Inflammatory macrophage treated with lipopolysaccharide for 4 hours (primary cell): ENCODE results near the gene EXOSC5.
"Not testable (repeated sequence)": the region's sequence is repeated elsewhere in the genome, so short reads cannot be mapped to it uniquely, and the experiment has no call there.

Experiments used
- DNase-seq: peaks from one replicate; pipeline ENCODE4 v3.0.0-alpha.2; 2020

EXOSC5 gene

DNA sequence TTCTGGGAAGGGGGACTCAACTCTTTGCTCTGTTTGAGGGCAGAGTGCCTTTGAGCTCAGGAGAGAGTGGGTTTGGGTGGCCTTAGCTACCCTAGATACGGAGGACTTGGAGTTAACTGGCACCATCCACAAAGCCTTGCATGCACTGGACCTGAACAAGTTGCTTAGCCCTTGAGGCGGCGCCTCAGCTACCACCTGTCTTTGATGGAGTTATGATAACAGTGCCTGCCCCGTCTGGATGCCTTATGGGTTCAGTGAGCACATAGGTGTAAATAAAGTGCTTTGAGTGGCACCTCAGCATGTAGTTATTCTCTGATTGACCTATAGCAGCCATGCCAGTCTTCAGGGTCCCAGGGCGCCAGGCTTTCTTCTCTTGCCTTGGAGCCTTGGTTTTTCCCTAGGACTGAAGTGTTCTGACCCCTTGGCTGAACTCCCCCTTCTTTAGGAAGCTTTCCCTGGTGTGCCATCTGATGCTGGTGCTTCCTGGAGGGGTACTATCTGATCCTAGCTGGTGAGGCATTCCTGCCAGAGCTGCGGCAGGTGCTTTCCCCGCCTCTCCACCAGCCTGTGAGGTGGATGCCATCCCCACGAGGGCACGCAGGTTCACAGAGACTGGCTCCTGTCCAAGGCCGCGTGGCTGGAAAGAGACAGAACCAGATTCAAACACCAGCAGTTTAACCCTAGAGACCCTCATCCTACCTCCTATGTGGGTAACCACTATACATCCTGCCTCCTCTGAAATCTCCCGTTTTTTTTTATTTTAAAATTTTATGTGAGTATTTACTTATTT lies 6.2 kb upstream of the EXOSC5 start:
- DNase-seq, result no peak

DNA sequence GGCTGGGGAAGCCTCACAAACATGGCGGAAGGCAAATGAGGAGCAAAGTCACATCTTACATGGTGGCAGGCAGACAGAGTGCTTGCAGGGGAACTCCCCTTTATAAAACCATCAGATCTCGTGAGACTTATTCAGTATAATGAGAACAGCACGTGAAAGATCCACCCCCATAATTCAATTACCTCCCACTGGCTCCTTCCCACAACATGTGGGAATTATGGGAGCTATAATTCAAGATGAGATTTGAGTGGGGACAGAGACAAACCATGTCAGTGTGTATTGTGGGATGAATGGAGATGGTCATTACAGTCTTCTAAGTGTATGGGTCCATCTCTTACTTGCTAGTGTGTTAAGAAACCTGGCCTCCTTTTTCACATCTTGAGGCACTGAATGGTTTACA lies 4.9 kb upstream of the EXOSC5 start:
- DNase-seq, result no peak

DNA sequence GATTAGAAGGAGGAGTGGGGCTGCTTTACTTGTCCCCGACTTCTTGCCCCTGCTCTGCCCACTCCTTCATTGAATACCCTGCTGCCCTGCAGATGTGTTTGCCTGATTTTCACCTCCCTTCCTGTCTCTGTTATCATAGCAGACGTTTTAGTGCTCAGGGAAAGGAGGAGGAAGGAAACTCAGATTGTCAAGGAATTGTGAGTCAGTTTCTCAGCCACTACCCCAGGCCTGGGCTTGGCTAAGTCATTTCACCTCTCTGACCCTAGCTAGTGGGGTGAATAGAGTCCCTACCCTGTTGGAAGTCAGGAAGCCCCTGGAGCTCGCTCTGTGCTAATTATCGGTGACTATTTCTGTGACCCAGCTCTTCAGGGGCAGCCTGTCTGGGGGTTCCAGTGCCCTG lies 4.3 kb upstream of the EXOSC5 start:
- no peak for DNase-seq

DNA sequence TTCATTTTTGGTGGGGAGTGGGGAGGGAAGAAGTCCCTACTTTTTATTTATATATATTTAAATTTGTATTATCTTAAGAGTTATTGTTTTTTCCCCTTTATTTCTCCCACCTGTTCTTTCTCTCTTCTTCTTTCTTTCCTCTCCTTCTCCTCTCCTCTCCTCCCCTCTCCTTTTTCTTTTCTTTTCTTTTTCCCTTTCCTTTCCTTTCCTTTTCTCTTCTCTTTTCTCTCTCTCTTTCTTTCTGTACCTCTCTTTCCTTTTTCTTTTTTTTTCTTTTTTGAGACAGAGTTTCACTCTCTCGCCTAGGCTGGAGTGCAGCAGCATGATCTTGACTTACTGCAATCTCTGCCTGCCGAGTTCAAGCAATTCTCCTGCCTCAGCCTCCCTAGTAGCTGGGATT lies 2.4 kb upstream of the EXOSC5 start:
- no peak for DNase-seq

DNA sequence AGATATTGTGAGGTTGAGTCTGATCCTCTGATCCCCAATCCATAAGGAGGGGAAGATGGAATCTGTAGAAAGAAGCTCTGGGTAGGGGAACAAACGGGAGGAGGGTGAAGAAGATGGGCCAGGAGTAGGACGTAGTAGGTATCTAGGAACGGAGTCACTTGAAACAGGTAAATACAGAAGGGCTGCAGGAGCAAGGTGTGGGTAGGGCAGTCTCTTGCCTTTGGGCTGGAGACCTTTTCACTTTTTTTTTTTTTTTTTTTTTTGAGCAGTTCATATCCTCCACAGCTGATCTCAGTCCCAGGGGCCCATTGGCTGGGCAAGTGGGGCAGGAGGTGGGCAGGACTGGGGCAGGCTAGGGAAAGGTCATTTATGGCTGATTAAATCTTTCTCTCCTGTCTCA lies 1.9 kb upstream of the EXOSC5 start:
- no peak for DNase-seq

DNA sequence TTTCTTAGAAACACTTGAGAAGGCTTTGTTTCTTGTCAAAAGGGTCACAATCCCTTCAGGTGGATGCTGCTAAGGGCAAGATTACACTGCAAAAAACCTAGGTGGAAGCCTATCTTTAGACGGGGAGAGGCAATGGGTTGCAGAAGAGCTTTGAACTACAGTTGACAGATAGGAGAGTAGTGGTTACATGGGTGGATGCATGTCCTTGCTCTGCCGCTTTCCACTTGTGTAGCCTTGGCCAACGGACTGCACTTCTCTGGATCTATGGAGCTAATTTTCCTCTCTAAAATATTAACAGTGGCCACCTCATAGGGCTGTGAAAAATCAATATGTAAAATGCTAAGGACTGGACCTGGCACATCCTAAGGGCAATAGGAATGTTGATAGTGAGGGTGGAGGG lies 1.4 kb upstream of the EXOSC5 start:
- no peak for DNase-seq

DNA sequence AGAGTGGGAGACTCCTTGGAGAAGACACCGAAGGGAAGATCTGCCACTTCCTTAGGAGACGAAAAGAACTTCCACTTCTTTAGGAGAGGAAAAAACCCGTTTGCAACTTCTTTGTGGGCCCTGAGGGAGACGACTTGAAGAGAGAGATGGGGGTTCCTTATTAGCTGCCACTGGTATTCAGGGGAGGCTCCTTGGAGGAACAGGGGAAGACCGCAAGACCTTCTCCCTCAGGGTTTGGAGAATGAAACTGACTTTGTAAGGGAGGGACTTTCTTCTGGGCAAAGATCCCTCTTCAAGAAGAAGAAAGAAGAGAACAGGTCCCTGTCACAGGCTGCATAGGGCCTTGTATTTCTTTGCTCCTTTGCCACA lies 875 bp upstream of the EXOSC5 start:
- DNase-seq, result peak; percentile 39

DNA sequence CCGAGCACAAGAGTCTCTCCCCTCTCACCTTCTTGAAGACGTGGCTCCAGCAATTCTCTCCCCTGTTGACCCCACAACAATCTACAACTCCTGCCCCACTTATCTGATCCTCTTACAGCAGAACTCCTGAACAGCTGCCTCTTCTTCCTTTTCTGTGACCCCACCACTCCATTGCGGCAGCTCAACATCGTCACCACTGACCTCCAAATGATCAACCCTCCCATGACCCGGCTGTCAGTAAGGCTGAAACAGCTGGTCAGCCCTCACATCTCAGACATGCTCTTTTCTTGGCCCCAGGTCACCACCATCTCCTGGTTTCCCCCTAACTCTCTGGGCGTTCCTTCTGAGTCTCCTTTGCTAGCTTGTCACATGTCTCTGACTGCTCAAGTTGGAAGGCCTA lies 1.8 kb downstream of the EXOSC5 start:
- peak; percentile 16 for DNase-seq

DNA sequence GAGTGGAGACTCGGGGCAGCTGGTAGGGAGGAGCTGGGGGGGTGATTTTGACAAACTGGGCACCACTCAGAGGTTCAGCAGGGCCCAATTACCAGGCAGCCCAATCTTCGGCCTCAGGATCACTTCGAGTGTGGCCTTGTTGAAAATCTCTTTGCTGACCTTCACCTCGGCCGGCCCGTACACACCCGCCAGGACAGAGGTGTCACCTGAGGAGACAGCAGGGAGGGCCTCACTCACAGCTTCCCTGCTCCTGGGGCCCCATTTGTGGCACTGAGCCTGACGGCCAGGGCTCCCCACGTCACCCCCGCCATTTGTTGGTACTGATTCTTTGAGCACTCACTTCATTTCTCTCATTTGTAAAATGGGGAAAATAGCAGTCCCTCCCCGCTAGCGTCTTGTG lies 4.4 kb downstream of the EXOSC5 start:
- DNase-seq, result no peak

DNA sequence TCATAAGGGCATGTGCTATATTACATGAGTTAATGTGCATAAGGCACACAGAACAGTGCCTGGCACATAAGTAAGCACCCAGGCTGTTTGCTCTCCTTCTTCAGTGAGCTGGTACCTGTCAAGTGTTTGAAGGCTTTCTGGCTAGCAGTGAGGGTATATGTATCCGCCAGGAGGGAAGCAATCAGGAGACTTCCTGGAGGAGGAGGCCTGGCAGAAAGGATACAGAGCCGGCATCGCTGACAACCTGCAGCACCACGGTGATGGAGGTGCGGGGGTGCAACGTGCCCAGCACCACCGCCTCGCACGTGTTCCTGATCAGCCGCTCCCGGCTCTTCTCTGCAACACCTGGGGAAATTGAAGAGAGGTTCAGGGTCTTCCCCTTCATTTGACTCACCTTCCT lies 5.5 kb downstream of the EXOSC5 start:
- DNase-seq, result no peak

DNA sequence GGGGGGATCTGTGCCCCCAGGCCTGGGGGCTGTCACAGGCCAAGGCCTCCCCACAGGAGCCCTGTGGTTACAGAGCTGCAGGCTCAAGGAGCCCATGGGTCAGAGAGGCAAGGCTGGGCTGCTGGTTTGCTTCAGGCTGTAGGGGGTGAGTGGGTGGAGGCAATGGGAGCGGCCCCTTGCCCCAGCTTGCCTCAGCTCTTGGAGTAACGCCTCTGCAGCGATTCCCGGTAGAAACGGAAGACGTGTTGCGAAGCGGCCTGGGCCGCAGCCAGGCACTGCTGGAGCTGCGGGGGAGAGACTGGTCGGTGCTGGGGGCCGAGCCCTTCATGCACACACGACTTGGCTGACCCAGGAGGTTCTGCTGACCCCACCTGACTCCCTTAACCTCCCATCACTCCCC lies 10.7 kb downstream of the EXOSC5 start:
- peak; percentile 27 for DNase-seq

DNA sequence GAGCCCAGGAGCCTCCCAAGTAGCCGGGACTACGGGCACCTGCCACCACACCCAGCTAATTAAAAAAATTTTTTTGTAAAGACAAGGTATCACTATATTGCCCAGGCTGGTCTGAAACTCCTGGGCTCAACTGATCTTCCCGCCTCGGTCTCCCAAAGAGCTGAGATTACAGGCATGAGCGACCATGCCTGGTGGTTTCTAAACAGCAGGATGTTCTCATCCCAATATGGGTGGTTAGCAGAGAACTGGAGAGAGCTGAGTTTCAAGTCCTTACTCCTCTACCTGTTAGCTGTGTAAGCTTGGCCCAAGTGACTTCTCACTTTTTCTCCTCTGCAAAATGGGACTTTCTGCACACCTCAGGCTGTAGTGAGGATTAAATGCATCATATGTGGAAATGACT lies 12.8 kb downstream of the EXOSC5 start:
- DNase-seq, result no peak

DNA sequence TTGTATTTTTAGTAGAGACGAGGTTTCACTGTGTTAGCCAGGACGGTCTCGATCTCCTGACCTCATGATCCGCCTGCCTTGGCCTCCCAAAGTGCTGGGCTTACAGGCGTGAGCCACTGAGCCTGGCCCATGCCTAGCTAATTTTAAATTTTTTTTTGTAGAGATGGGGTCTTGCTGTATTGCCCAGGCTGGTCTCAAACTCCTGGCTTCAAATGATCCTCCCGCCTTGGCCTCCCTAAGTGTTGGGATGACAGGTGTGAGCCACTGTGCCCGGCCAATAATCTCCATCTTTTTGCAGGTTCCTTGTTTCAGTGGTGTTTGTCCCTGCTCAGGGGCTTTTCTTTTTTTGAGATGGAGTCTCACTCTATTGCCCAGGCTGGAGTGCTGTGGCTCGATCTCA lies 15.6 kb downstream of the EXOSC5 start:
- DNase-seq, result not testable (repeated sequence)

DNA sequence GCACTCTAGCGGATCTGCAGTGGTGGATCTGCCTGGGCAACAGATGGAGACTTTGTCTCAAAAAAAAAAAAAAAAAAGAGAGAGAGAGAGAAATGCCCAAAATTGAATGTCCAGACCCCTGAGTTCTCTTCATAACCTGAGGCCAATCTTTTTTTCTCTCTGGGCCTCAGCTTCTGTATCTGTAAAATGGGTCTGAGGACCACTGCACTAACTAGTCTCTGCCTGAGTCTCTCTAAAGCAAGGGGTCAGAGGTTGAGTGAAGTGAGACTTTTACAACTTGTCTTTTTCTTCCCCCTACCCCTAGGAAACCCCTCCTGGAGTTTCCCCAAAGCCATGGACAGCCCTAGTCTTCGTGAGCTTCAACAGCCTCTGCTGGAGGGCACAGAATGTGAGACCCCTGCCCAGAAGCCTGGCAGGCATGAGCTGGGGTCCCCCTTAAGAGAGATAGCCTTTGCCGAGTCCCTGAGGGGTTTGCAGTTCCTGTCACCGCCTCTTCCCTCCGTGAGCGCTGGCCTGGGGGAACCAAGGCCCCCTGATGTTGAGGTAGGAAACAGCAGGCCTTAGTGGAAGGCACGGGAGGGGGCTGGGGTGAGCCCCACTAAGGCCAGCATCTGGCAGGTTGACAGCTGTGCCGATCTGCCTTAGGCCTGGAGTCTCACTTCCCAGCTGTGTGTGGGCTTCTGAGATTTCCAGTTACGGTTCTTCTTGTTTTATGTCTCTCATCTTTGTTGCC lies 19.0 kb downstream of the EXOSC5 start:
- peak; percentile 25 for DNase-seq

DNA sequence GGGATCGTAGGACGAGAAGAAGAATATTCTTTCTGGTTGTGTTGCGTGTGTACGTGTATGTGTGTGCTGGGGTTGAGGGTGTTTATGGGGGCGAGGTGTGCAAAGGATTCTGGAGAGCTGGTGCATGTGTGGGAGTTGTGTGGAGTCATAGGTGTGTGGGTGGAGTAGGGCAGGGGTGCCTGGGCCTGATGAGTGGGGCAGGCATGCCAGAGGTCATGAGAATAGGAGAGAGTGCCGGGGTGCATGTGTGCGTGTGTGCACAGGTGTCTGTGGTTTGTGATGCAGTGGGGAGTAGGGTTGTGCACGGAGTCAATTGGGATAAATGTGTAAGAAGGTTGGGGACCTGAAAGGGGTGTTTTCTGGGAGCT lies 20.2 kb downstream of the EXOSC5 start:
- no peak for DNase-seq

DNA sequence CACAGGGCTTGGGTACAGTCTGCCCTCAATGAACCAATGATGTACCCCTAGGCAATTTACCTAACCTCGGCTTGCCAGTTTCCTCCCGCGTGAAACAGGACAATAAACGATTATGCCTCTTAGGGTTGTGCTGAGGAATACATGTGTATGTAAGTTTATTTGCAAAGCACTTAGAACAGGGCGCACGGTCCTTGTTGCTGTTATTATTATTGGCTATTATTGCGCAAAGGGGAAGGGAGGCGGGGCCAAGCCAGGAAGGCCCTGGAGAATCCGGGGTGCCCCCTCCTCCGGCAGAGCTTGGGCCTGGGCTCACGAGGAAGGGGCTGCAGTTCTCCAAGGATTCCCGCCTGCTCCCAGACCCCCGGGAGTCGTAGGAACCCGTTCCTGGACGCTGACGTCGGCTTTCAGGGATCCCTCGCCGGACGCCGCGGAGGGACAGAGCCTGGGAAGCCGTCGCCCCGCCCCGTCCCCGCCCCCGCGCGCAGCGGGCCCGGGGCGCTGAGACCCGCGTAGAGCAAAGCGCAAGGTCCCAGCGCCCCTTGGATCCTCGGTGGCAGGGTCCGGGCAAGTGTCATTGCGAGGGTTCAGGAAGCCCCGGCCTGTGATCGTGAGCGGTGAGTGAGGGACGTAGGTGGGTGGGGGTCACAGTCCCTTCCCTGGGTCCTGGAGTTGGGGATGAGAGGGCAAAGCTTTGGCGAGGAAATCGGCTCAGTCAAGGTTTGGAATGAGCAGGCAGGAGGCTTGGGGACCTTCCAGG lies 20.7 kb downstream of the EXOSC5 start, which contains the start of gene TMEM91:
Gene TMEM91 (plus strand): TSS at position 293 of the 757 bp plus-strand sequence. CDS start 1,777 bp downstream, outside the sequence.
- peak; percentile 42 for DNase-seq

DNA sequence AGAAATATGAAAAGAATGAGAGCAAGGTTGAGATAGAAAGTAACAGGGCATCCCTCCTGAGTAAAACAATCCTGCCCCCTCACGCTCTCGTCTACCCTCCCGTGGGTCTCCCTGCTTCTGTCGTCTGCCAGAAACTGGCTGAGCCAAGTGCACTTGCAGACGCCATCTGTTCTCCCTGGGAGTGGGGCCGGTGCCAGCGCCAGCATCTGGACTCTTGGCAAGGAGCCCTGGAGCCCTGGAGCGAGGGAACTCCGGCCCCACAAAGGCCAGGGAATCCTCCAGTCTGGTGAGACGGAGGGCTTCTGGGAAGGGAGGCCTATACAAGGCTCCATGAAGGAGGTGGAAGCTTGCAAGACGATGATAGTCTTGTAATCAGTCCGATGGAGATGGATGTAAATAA lies 23.2 kb downstream of the EXOSC5 start:
- DNase-seq, result no peak

DNA sequence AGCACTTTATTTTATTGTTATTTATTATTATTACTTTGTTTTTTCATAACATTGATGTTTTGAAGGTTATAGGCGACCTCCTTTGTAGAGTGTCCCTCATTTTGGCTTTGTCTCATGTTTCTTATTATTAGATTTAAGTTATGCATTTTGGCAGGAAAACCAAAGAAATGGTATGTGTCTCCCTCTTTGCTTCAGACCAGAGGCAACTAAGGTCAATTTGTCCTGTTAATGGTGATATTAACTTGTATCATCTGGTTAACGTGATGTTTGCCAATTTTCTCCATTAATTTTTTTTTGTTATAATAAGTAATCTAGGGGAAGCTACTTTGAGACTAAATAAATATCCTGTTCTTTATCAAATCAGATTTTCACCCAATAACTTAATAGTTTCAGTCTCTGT lies 24.7 kb downstream of the EXOSC5 start:
- no peak for DNase-seq

DNA sequence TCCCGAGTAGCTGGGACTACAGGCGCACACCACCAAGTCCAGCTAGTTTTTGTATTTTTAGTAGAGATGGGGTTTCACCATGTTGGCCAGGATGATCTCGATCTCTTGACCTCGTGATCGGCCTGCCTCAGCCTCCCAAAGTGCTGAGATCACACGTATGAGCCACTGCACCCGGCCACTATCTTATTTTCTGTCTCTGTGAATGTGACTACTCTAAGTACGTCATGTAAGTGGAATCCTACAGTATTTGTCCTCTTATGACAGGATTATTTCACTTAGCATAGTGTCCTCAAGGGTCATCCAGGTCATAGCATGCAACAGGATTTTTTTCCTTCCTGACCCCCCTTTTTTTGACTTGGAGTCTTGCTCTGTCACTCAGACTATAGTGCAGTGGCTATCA lies 25.6 kb downstream of the EXOSC5 start:
- no peak for DNase-seq

DNA sequence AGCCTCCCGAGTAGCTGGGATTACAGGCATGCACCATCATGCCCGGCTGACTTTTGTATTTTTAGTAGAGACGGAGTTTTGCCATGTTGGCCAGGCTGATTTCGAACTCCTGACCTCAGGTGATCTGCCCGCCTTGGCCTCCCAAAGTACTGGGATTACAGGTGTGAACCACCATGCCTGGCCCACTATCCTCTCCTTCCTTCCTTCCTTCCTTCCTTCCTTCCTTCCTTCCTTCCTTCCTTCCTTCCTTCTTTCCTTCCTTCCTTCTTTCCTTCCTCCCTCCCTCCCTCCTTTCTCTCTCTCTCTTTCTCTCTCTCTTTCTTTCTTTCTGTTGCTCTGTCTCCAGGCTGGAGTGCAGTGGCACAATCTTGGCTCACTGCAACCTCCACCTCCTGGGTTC lies 26.0 kb downstream of the EXOSC5 start:
- not testable (repeated sequence) for DNase-seq

DNA sequence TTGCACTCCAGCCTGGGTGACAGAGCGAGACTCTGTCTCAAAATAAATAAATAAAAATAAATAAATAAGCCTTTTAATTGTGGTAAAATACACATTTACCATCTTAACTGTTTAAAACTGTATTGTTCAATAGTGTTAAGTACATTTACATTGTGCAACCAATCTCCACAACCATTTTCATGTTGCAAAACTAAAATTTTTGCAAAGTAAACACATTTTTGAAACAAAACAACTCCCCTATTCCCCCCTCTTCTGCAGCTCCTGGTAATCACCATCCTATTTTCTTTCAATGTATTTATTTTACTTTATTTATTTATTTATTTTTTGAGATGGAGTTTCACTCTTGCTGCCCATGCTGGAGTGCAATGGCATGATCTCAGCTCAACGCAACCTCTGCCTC lies 27.4 kb downstream of the EXOSC5 start:
- no peak for DNase-seq

DNA sequence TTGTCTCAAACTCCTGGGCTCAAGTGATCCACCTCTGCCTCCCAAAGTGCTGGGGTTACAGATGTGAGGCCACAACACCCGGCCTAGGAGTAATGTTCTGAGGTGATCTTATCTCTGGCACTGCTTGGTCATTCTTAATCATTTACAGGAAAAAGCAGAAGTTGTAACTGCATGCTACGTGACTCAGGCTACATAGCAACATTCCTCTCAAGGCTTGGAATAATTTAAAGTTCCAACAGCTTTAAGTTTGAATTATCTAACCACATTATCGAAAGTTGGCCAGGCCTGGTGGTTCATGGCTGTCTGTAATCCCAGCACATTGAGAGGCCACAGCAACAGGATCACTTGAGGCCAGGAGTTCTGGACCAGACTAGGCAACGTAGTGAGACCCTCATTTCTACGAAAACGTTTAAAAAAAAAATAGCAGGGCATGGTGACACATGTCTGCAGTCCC lies 29.3 kb downstream of the EXOSC5 start:
- peak; percentile 83 for DNase-seq

DNA sequence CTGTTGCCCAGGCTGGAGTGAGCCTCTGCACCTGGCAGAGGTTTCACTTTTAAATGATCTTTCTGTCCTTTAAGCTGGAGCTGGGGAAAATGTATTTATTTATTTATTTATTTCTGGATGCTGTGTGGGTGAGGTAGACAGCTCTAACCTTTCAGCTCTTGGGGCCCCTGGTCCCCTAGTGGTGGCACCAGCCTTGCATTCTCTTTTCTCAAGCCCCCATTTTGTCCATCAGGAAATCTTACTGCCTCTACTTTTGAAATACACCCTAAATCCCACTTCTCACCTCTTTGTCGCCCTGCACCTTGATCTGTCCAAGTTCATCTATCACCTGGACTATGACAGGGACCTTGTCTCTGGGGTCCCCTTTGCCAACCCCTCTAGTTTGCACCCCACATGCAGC lies 31.1 kb downstream of the EXOSC5 start:
- peak; percentile 24 for DNase-seq
